IMR-90 (cell line): ENCODE measurements around the gene C1QL4. TPM values are rescaled to one million over a fixed set of nuclear protein-coding genes. Genes with fewer than 3 reads are reported as not detected.

Experiments
- ATAC-seq: fragments of 200-7000 bp; cut with Tn5 transposase; 2 replicates; pipeline ENCODE4 v1.9.1; 2020; ENCODE audit warnings: low read depth, mild to moderate bottlenecking, moderate library complexity
- BruUV-seq: library from RNA; stranded (reverse); fragments of 400-500 nt; replicated peaks from 2 replicates; lab custom pipeline; 2021; lab: Mats Ljungman, UMichigan
- CTCF ChIA-PET: fragments of 300-600 bp; formaldehyde crosslinking; extraction: SDS; loops from one replicate; lab custom pipeline; 2021; ENCODE audit warnings: antibody characterized with exemption; lab: Yijun Ruan, JAX
- POLR2A ChIA-PET: fragments of 300-600 bp; sonication (Branson Sonifier 250); formaldehyde crosslinking; loops from one replicate; lab custom pipeline; 2022; ENCODE audit warnings: antibody characterized with exemption; ENCODE audit not compliant: unreplicated experiment; lab: Charles Lee
- DNase-seq: peaks from one replicate; pipeline ENCODE4 v3.0.0; 2013
- H2AFZ ChIP-seq: replicated peaks from 2 replicates; pipeline ENCODE3; 2013; ENCODE audit warnings: low read length, mild to moderate bottlenecking; ENCODE audit not compliant: poor library complexity
- H2AK5ac ChIP-seq: 2 replicates; pipeline ENCODE4 v1.6.1; 2013; ENCODE audit warnings: low read depth, low read length, inconsistent platforms
- H2AK9ac ChIP-seq: replicated peaks from 2 replicates; pipeline ENCODE3; 2013; ENCODE audit warnings: mild to moderate bottlenecking, low read depth, low read length, moderate library complexity; ENCODE audit not compliant: poor library complexity
- H2BK120ac ChIP-seq: 2 replicates; pipeline ENCODE4 v1.6.1; 2013; ENCODE audit warnings: low read depth, low read length, inconsistent platforms
- H2BK15ac ChIP-seq: 3 replicates; pipeline ENCODE4 v1.6.1; 2013; ENCODE audit warnings: low read depth, low read length, inconsistent platforms
- H2BK20ac ChIP-seq: 2 replicates; pipeline ENCODE4 v1.6.1; 2013; ENCODE audit warnings: low read depth, mild to moderate bottlenecking, inconsistent platforms, low read length, moderate library complexity
- H2BK5ac ChIP-seq: 2 replicates; pipeline ENCODE4 v1.6.1; 2013; ENCODE audit warnings: mild to moderate bottlenecking, low read depth, low read length, inconsistent platforms; ENCODE audit not compliant: poor library complexity, severe bottlenecking
- H3K14ac ChIP-seq: replicated peaks from 2 replicates; pipeline ENCODE4 v1.6.1; 2013; ENCODE audit warnings: low read depth, low read length, inconsistent platforms
- H3K18ac ChIP-seq: 2 replicates; pipeline ENCODE4 v1.6.1; 2013; ENCODE audit warnings: low read depth, low read length, control low read depth
- H3K23ac ChIP-seq: 2 replicates; pipeline ENCODE4 v1.6.1; 2013; ENCODE audit warnings: low read depth, low read length, inconsistent platforms
- H3K27ac ChIP-seq: 2 replicates; pipeline ENCODE4 v1.5.1; 2013; ENCODE audit warnings: mild to moderate bottlenecking, control low read depth, low read length; ENCODE audit not compliant: insufficient read depth
- H3K27me3 ChIP-seq: 2 replicates; pipeline ENCODE4 v1.6.1; 2013; ENCODE audit warnings: low read length; ENCODE audit not compliant: control insufficient read depth, insufficient read depth
- H3K36me3 ChIP-seq: 2 replicates; pipeline ENCODE4 v1.6.1; 2013; ENCODE audit warnings: low read length, mixed read lengths; ENCODE audit not compliant: control insufficient read depth, insufficient read depth
- H3K4ac ChIP-seq: 2 replicates; pipeline ENCODE4 v1.6.1; 2013; ENCODE audit warnings: low read depth, low read length, inconsistent platforms
- H3K4me1 ChIP-seq: 2 replicates; pipeline ENCODE4 v1.6.1; 2013; ENCODE audit warnings: low read length, mixed read lengths; ENCODE audit not compliant: control insufficient read depth, insufficient read depth
- H3K4me2 ChIP-seq: 2 replicates; pipeline ENCODE4 v1.6.1; 2013; ENCODE audit warnings: low read depth, mild to moderate bottlenecking, control low read depth, low read length, moderate library complexity
- H3K4me3 ChIP-seq: 2 replicates; pipeline ENCODE4 v1.5.1; 2013; ENCODE audit warnings: low read depth, mild to moderate bottlenecking, control low read depth, low read length, moderate library complexity; ENCODE audit not compliant: insufficient read depth
- H3K56ac ChIP-seq: 2 replicates; pipeline ENCODE4 v1.6.1; 2013; ENCODE audit warnings: low read length, inconsistent platforms; ENCODE audit not compliant: insufficient read depth; ENCODE audit errors: extremely low read depth
- H3K79me1 ChIP-seq, 2 experiments: 2 replicates each; pipeline ENCODE4 v1.6.1; 2013; ENCODE audit warnings: low read length in 2 of 2, inconsistent platforms in 1 of 2, low read depth in 1 of 2
- H3K9ac ChIP-seq: 2 replicates; pipeline ENCODE4 v1.6.1; 2013; ENCODE audit warnings: low read depth, low read length, control low read depth
- H3K9me1 ChIP-seq: 2 replicates; pipeline ENCODE4 v1.6.1; 2013; ENCODE audit warnings: low read length, inconsistent platforms; ENCODE audit not compliant: insufficient read depth
- H3K9me3 ChIP-seq: 2 replicates; pipeline ENCODE4 v1.6.1; 2013; ENCODE audit warnings: low read length; ENCODE audit not compliant: control insufficient read depth, insufficient read depth
- H4K20me1 ChIP-seq: 2 replicates; pipeline ENCODE4 v1.6.1; 2013; ENCODE audit warnings: low read length, inconsistent platforms; ENCODE audit not compliant: insufficient read depth
- H4K5ac ChIP-seq: 2 replicates; pipeline ENCODE4 v1.6.1; 2013; ENCODE audit warnings: mild to moderate bottlenecking, low read depth, low read length, control low read depth
- H4K8ac ChIP-seq, 2 experiments: 2 replicates each; pipeline ENCODE4 v1.6.1; 2013; ENCODE audit warnings: low read depth in 2 of 2, low read length in 2 of 2, control low read depth in 1 of 2, inconsistent platforms in 1 of 2
- H4K91ac ChIP-seq: 2 replicates; pipeline ENCODE4 v1.6.1; 2013; ENCODE audit warnings: low read depth, low read length, inconsistent platforms; ENCODE audit not compliant: insufficient read depth
- BHLHE40 ChIP-seq: fragments of 150-350 bp; IDR thresholded peaks from 2 replicates; pipeline ENCODE4 v1.6.1; 2016; ENCODE audit warnings: mild to moderate bottlenecking, low read depth, low read length
- CEBPB ChIP-seq: IDR thresholded peaks from 2 replicates; pipeline ENCODE4 v1.6.1; 2012; ENCODE audit warnings: low read depth, low read length, improper control_type of control experiment
- MAFK ChIP-seq: IDR thresholded peaks from 2 replicates; pipeline ENCODE4 v1.6.1; 2012; ENCODE audit warnings: low read depth, low read length, improper control_type of control experiment
- NFE2L2 ChIP-seq: fragments of 150-350 bp; IDR thresholded peaks from 2 replicates; pipeline ENCODE4 v1.6.1; 2016; ENCODE audit warnings: low read depth, mild to moderate bottlenecking, low read length
- POLR2A ChIP-seq: IDR thresholded peaks from 2 replicates; pipeline ENCODE4 v1.6.1; 2012; ENCODE audit warnings: mild to moderate bottlenecking, low read depth, low read length
- RAD21 ChIP-seq: IDR thresholded peaks from 2 replicates; pipeline ENCODE4 v1.6.1; 2012; ENCODE audit warnings: low read length, improper control_type of control experiment
- RFX5 ChIP-seq: IDR thresholded peaks from 2 replicates; pipeline ENCODE4 v1.8.0; 2012; ENCODE audit warnings: low read depth, mild to moderate bottlenecking, low read length, moderate library complexity
- SMC3 ChIP-seq: fragments of 150-350 bp; IDR thresholded peaks from 2 replicates; pipeline ENCODE4 v1.6.1; 2016; ENCODE audit warnings: low read depth, mild to moderate bottlenecking, antibody characterized with exemption, low read length, moderate library complexity
- WGBS, 2 experiments: methylation state at CpG; one replicate each; pipeline versions ENCODE4 v1.1.5 to v1.1.7; 2013; ENCODE audit warnings: missing lambda C conversion rate in 2 of 2; ENCODE audit not compliant: insufficient read length in 1 of 2; ENCODE audit errors: extremely low coverage in 2 of 2; 5-methylcytosine and 5-hydroxymethylcytosine counted together
- dilution Hi-C: fragments of 300-500 bp; cut with HindIII; formaldehyde crosslinking; loops from one replicate; pipeline ENCODE4 v1.14.3; 2018; ENCODE audit warnings: low sequenced_read_pairs; ENCODE audit not compliant: unreplicated experiment
- in situ Hi-C: fragments of 300-500 bp; cut with MboI; formaldehyde crosslinking; loops from 3 replicates; pipeline ENCODE4 v1.14.3; 2019; ENCODE audit warnings: low sequenced_read_pairs, inconsistent platforms, mixed read lengths
- intact Hi-C: fragments of 100-400 bp; cut with micrococcal nuclease; formaldehyde crosslinking; loops from 2 replicates; pipeline ENCODE4 v1.10.0; 2022
- polyA plus RNA-seq, 3 experiments: library from polyadenylated mRNA; depleted of rRNA; stranded (reverse); fragments of >200 nt; gene quantifications; 2 replicates each; pipeline ENCODE4 v1.2.3, GENCODE V29; 2012; ENCODE audit warnings: low replicate concordance in 1 of 3
- total RNA-seq: library from RNA; depleted of rRNA; stranded (reverse); fragments of >200 nt; gene quantifications from 2 replicates; pipeline ENCODE4 v1.2.3, GENCODE V29; 2012
- TF ChIP-seq, protein P1 (sequence below): fragments of 150-350 bp; IDR thresholded peaks from 2 replicates; pipeline ENCODE4 v1.6.1; 2016; ENCODE audit warnings: low read depth, mild to moderate bottlenecking, low read length, moderate library complexity, borderline replicate concordance
- TF ChIP-seq, protein P2 (sequence below): conservative IDR thresholded peaks from 2 replicates; pipeline ENCODE4 v1.5.1; 2012; ENCODE audit warnings: mild to moderate bottlenecking, low read depth, low read length, improper control_type of control experiment
- TF ChIP-seq, protein P3 (sequence below): fragments of 150-350 bp; IDR thresholded peaks from 2 replicates; pipeline ENCODE4 v1.6.1; 2017; ENCODE audit warnings: mild to moderate bottlenecking, antibody characterized with exemption, low read length, low read depth

C1QL4 gene
- total and polyA plus RNA-seq, 2 of the 4 experiments (the other 2 are of a cell fraction), result 0.18 to 0.46 TPM

DNA sequence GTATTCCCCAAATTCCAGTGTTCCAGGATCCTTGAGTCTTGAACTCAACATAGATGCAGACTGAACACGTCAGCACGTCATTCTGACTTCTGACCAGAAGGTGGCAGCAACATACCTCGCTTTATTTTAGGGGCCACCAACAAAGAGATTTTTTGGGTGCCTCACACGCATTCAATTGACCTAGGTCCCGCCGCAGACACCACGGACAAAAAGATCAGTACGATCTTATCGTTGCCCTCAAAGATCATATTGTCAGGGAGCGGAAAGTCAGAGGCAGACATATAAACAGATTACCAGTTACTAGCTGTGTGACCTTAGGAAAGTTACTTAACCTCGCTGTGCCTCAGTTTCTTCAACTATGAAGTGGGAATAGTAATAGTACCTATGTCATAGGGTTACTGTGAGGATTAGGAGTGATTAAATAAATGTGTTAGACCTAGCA lies 48.6 kb downstream of the C1QL4 start:
- 17% methylated on average over 4 of the region's 11 CpGs; no CpG with 5 or more reads in 1 of the 2 experiments for WGBS, 2 experiments
- H3K27ac ChIP-seq, result no peak overlapping the region
- in situ Hi-C loops, result no loop called here
- dilution Hi-C loops, result no loop called here
- BruUV-seq, result no TSS peak
- H3K4me3 ChIP-seq, result no peak overlapping the region
- H3K4ac ChIP-seq, result no peak overlapping the region
- DNase-seq (peak; percentile 55), ATAC-seq (peak; percentile 88)
- POLR2A ChIA-PET, result no interaction called here
- H3K4me2 ChIP-seq, result peak overlapping the region; percentile 31; the same call in 1 of the 2 replicates
- CTCF ChIA-PET, result interaction anchor here (0.5 to 2.3 kb wide), 12 partner anchors 9 to 359 kb away, joined by 3 to 8 read pairs (median 4); partner anchors contain the start of gene DNAJC22
- H4K20me1 ChIP-seq, result no peaks in the 10 kb centered on the region
- no peak overlapping the region for H3K18ac ChIP-seq
- H3K23ac ChIP-seq, result no peak overlapping the region
- H4K8ac ChIP-seq, result peak overlapping the region in 1 of 2 experiments; percentile 78; a peak in 2 of 4 replicates
- no peaks in the 10 kb centered on the region for H3K36me3 ChIP-seq
- H3K9ac ChIP-seq, result no peak overlapping the region
- H3K14ac ChIP-seq, result no peak overlapping the region
- peaks cover 3% of the 10 kb centered on the region for H3K9me3 ChIP-seq
- H2BK120ac ChIP-seq, result no peak overlapping the region
- no peak overlapping the region for H2BK20ac ChIP-seq
- H3K4me1 ChIP-seq, result no peaks in the 10 kb centered on the region
- no peak overlapping the region for H2BK5ac ChIP-seq
- no peaks in the 10 kb centered on the region for H3K79me1 ChIP-seq
- peak overlapping the region; percentile 62; the same call in 1 of the 2 replicates for H2AK5ac ChIP-seq
- intact Hi-C loops, result loop anchor here (1.0 to 2.0 kb wide), 4 partner anchors 49 to 292 kb away; partner anchors contain the start of gene C1QL4
- H2AFZ ChIP-seq, result peak overlapping the region; percentile 78
- peak overlapping the region; percentile 25 for H2AK9ac ChIP-seq
- peaks cover 18% of the 10 kb centered on the region for H3K27me3 ChIP-seq
- H2BK15ac ChIP-seq, result no peak overlapping the region
- H3K56ac ChIP-seq, result no peak overlapping the region
- H4K5ac ChIP-seq, result no peak overlapping the region
- H3K9me1 ChIP-seq, result no peaks in the 10 kb centered on the region
- H4K91ac ChIP-seq, result no peak overlapping the region
- TF ChIP-seq SMC3 (peak; percentile 39; the same call in 1 of the 2 replicates), POLR2A (no peak), RAD21 (peak; percentile 74), NFE2L2 (no peak), CEBPB (no peak), BHLHE40 (no peak), MAFK (0 out of 2 replicates have a peak, but pooled peaks have one; percentile 22), RFX5 (no peak)
- TF ChIP-seq, protein P1, sequence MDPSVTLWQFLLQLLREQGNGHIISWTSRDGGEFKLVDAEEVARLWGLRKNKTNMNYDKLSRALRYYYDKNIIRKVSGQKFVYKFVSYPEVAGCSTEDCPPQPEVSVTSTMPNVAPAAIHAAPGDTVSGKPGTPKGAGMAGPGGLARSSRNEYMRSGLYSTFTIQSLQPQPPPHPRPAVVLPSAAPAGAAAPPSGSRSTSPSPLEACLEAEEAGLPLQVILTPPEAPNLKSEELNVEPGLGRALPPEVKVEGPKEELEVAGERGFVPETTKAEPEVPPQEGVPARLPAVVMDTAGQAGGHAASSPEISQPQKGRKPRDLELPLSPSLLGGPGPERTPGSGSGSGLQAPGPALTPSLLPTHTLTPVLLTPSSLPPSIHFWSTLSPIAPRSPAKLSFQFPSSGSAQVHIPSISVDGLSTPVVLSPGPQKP, result no peak
- TF ChIP-seq, protein P2, sequence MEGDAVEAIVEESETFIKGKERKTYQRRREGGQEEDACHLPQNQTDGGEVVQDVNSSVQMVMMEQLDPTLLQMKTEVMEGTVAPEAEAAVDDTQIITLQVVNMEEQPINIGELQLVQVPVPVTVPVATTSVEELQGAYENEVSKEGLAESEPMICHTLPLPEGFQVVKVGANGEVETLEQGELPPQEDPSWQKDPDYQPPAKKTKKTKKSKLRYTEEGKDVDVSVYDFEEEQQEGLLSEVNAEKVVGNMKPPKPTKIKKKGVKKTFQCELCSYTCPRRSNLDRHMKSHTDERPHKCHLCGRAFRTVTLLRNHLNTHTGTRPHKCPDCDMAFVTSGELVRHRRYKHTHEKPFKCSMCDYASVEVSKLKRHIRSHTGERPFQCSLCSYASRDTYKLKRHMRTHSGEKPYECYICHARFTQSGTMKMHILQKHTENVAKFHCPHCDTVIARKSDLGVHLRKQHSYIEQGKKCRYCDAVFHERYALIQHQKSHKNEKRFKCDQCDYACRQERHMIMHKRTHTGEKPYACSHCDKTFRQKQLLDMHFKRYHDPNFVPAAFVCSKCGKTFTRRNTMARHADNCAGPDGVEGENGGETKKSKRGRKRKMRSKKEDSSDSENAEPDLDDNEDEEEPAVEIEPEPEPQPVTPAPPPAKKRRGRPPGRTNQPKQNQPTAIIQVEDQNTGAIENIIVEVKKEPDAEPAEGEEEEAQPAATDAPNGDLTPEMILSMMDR, result peak; percentile 79
- TF ChIP-seq, protein P3, sequence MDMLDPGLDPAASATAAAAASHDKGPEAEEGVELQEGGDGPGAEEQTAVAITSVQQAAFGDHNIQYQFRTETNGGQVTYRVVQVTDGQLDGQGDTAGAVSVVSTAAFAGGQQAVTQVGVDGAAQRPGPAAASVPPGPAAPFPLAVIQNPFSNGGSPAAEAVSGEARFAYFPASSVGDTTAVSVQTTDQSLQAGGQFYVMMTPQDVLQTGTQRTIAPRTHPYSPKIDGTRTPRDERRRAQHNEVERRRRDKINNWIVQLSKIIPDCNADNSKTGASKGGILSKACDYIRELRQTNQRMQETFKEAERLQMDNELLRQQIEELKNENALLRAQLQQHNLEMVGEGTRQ, result no peak
